OCI-LY3 (cell line): ENCODE results near the gene IL16.

Source experiments
- H2AFZ ChIP-seq: fragments of 200-600, 300-600 bp; shearing (Covaris generic); 2 replicates; pipeline ENCODE4 v1.6.0; 2014; ENCODE audit warnings: antibody characterized with exemption, low read depth, low read length
- H3K27ac ChIP-seq: fragments of 200-600, 300-600 bp; sonication (generic); 2 replicates; pipeline ENCODE4 v1.5.1; 2014; ENCODE audit warnings: mild to moderate bottlenecking, low read length, moderate library complexity, mixed read lengths
- H3K27me3 ChIP-seq: fragments of 200-600, 300-600 bp; sonication (generic); 2 replicates; pipeline ENCODE4 v1.6.1; 2014; ENCODE audit warnings: low read depth, low read length, mixed read lengths
- H3K36me3 ChIP-seq: fragments of 200-600, 300-600 bp; sonication (generic); replicated peaks from 2 replicates; pipeline ENCODE3; 2014; ENCODE audit warnings: low read depth, low read length, mixed read lengths
- H3K4me1 ChIP-seq: fragments of 300-600, 200-600 bp; sonication (generic); 2 replicates; pipeline ENCODE4 v1.6.1; 2014; ENCODE audit warnings: low read length, mixed read lengths
- H3K4me2 ChIP-seq: fragments of 200-600, 300-600 bp; sonication (generic); 2 replicates; pipeline ENCODE4 v1.6.1; 2014; ENCODE audit warnings: low read length, mixed read lengths
- H3K4me3 ChIP-seq: fragments of 300-600, 200-600 bp; sonication (generic); 2 replicates; pipeline ENCODE4 v1.5.1; 2014; ENCODE audit warnings: antibody characterized with exemption, mild to moderate bottlenecking, low read length, moderate library complexity
- H3K79me2 ChIP-seq: fragments of 300-600, 200-600 bp; shearing (Covaris generic); 2 replicates; pipeline ENCODE4 v1.6.1; 2014; ENCODE audit warnings: mild to moderate bottlenecking, low read length, mixed read lengths
- H3K9ac ChIP-seq: fragments of 300-600, 200-600 bp; shearing (Covaris generic); 2 replicates; pipeline ENCODE4 v1.6.0; 2014; ENCODE audit warnings: mild to moderate bottlenecking, low read length, moderate library complexity
- H3K9me3 ChIP-seq: fragments of 200-600, 300-600 bp; shearing (Covaris generic); 2 replicates; pipeline ENCODE4 v1.6.1; 2014; ENCODE audit warnings: low read length, mixed read lengths; ENCODE audit not compliant: insufficient read depth
- H4K20me1 ChIP-seq: fragments of 200-600, 300-600 bp; sonication (generic); 2 replicates; pipeline ENCODE4 v1.6.1; 2016; ENCODE audit warnings: low read length, mixed read lengths; ENCODE audit not compliant: insufficient read depth
- EZH2phosphoT487 ChIP-seq: fragments of 200-600 bp; shearing (Covaris generic); IDR thresholded peaks from 2 replicates; pipeline ENCODE4 v1.6.1; 2018; ENCODE audit warnings: antibody characterized with exemption, mixed run types, low read depth
- TF ChIP-seq, protein P1 (sequence below): fragments of 200-600, 300-600 bp; sonication (generic); IDR thresholded peaks from 2 replicates; pipeline ENCODE4 v1.5.1; 2014; ENCODE audit warnings: antibody characterized with exemption, low read length, low read depth

IL16 gene

DNA sequence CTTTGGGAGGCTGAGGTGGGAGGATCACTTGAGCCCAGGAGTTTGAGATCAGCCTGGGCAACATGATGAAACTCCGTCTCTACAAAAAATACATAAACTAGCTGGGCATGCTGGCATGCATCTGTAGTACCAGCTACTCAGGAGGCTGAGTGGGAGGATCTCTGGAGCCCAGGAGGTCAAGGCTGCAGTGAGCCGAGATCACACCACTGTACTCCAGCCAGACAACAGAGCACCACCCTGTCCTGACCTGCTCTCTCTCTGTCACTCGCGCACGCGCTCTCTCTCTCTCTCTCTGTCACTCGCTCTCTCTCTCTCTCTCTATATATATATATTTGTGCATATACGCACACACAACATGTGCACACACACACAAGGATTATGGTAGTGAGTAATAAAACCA, 61.8 kb downstream of the IL16 start:
- peaks cover 10% of the 10 kb centered on the region for H3K4me1 ChIP-seq
- H3K4me3 ChIP-seq = no peak overlapping the region
- no peaks in the 10 kb centered on the region for H3K36me3 ChIP-seq
- H3K27me3 ChIP-seq = peaks cover 21% of the 10 kb centered on the region; the same call in 1 of the 2 replicates
- H3K4me2 ChIP-seq = no peak overlapping the region
- H2AFZ ChIP-seq = no peak overlapping the region
- H4K20me1 ChIP-seq = no peaks in the 10 kb centered on the region
- no peak for TF ChIP-seq EZH2phosphoT487
- TF ChIP-seq, protein P1, sequence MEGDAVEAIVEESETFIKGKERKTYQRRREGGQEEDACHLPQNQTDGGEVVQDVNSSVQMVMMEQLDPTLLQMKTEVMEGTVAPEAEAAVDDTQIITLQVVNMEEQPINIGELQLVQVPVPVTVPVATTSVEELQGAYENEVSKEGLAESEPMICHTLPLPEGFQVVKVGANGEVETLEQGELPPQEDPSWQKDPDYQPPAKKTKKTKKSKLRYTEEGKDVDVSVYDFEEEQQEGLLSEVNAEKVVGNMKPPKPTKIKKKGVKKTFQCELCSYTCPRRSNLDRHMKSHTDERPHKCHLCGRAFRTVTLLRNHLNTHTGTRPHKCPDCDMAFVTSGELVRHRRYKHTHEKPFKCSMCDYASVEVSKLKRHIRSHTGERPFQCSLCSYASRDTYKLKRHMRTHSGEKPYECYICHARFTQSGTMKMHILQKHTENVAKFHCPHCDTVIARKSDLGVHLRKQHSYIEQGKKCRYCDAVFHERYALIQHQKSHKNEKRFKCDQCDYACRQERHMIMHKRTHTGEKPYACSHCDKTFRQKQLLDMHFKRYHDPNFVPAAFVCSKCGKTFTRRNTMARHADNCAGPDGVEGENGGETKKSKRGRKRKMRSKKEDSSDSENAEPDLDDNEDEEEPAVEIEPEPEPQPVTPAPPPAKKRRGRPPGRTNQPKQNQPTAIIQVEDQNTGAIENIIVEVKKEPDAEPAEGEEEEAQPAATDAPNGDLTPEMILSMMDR = no peak
- no peaks in the 10 kb centered on the region for H3K9me3 ChIP-seq
- no peaks in the 10 kb centered on the region for H3K79me2 ChIP-seq
- H3K27ac ChIP-seq = no peak overlapping the region
- no peak overlapping the region for H3K9ac ChIP-seq

DNA sequence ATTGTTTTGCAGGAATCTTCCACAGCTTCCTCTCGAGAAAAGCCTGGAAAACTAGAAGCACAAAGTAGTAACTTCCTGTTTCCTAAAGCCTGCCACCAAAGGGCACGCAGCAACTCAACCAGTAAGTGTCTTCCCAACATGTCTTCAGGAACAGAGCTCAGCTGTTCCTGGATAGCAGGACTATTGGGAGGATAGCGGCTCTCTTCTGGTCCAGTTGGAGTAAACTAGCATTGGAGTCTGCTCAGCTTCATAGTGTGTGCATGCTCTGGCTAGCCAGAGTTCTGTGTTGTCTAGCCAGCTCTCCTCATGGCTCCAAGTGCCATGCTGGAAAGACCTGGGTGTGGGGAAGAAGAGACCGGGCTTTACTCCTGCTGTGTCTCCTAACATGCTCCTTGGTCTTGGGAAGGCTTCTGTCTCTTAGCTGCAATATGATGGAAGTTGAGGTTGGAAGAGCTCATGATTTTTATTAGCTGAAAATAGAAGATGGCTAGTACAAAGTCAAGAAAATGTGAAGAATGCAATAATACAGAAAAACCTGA, 63.1 kb downstream of the IL16 start:
- H3K9me3 ChIP-seq = no peaks in the 10 kb centered on the region
- H3K27ac ChIP-seq = no peak overlapping the region
- H3K36me3 ChIP-seq = no peaks in the 10 kb centered on the region
- peaks cover 11% of the 10 kb centered on the region for H3K4me1 ChIP-seq
- no peaks in the 10 kb centered on the region for H3K79me2 ChIP-seq
- no peak overlapping the region for H3K4me2 ChIP-seq
- H3K27me3 ChIP-seq = peaks cover 19% of the 10 kb centered on the region; the same call in 1 of the 2 replicates
- H2AFZ ChIP-seq = no peak overlapping the region
- H3K9ac ChIP-seq = no peak overlapping the region
- H3K4me3 ChIP-seq = no peak overlapping the region
- no peak for TF ChIP-seq EZH2phosphoT487
- TF ChIP-seq, protein P1 = no peak
- H4K20me1 ChIP-seq = no peaks in the 10 kb centered on the region

DNA sequence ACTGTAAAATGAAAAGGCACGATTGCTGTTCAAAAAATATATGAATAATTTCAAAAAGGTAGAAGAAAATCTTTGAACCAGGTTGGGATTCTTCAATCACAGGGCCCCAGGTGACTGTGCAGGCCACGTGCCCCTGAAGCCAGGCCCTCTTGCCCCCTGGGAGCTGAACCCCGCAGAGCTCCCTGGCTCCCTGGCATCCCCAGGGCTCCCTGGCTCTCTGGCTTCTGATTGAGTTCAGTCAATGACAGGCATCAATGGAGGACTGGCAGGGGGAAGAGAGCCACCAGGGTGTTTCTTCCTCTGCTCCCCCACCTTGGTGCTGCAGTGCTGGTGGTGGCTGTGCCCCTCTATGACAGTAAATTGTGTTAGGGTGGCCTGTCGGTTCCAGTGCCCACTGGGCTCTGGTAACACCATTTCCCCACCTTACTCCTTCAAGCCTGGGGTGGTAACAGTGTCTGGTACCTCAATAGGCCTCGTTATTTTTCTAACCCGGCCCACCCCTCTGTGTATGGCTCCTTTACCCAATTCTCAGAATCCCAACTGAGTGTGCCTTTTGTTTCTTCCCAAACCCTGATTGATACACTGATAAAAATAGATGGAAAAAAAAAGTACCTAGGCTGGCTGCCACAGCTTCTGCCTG, 64.6 kb downstream of the IL16 start:
- H3K9me3 ChIP-seq = no peaks in the 10 kb centered on the region
- no peaks in the 10 kb centered on the region for H3K79me2 ChIP-seq
- TF ChIP-seq, protein P1 = no peak
- TF ChIP-seq EZH2phosphoT487 = no peak
- H3K27me3 ChIP-seq = peaks cover 14% of the 10 kb centered on the region; the same call in 1 of the 2 replicates
- H3K36me3 ChIP-seq = no peaks in the 10 kb centered on the region
- H3K4me3 ChIP-seq = no peak overlapping the region
- no peak overlapping the region for H3K27ac ChIP-seq
- no peak overlapping the region for H3K4me2 ChIP-seq
- no peaks in the 10 kb centered on the region for H4K20me1 ChIP-seq
- H2AFZ ChIP-seq = no peak overlapping the region
- peaks cover 24% of the 10 kb centered on the region for H3K4me1 ChIP-seq
- H3K9ac ChIP-seq = no peak overlapping the region

DNA sequence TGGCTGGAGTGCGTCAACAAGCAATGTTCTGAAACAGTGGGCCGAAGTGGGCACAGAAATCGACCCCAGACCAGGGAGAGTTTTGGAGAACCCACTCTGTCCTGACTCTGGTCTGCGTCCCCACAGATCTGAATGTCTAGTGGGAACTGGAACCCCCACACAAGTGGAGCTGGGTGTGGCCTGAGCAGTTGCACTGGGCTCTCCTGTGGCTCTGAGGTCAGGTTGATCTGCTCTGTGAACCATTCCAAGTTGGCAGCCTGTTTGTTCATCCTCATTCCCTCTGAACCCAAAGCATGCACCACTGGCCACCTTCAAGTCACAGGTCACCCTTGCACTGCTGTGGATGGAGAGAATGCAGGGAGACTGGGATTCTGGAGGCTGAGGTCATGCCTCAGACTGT, 66.8 kb downstream of the IL16 start:
- peaks cover 14% of the 10 kb centered on the region for H3K4me1 ChIP-seq
- no peak overlapping the region for H3K27ac ChIP-seq
- peaks cover 7% of the 10 kb centered on the region; the same call in 1 of the 2 replicates for H3K27me3 ChIP-seq
- H3K4me3 ChIP-seq = no peak overlapping the region
- no peaks in the 10 kb centered on the region for H4K20me1 ChIP-seq
- H3K4me2 ChIP-seq = no peak overlapping the region
- no peaks in the 10 kb centered on the region for H3K9me3 ChIP-seq
- TF ChIP-seq EZH2phosphoT487 = no peak
- TF ChIP-seq, protein P1 = no peak
- H3K79me2 ChIP-seq = no peaks in the 10 kb centered on the region
- no peak overlapping the region for H2AFZ ChIP-seq
- no peak overlapping the region for H3K9ac ChIP-seq
- H3K36me3 ChIP-seq = no peaks in the 10 kb centered on the region
